Psoas muscle (tissue), 8 donors: ENCODE results near the gene LIMS1. TPM values are rescaled to one million over a fixed set of nuclear protein-coding genes. Genes with fewer than 3 reads are reported as not detected.
"Not testable (repeated sequence)": the region's sequence is repeated elsewhere in the genome, so short reads cannot be mapped to it uniquely, and the experiment has no call there.

Source experiments
- ATAC-seq, 4 donors: fragments of 200-7000 bp; cut with Tn5 transposase; one replicate each; pipeline ENCODE4 v1.9.1; 2020; ENCODE audit warnings: moderate library complexity in 3 of 4, mild to moderate bottlenecking in 2 of 4
- DNase-seq, 2 donors: peaks; one replicate each; pipeline ENCODE4 v3.0.0-alpha.2; 2020
- H3K27ac ChIP-seq: fragments of 200-600 bp; one replicate; pipeline ENCODE4 v1.8.0; 2022
- H3K27me3 ChIP-seq, 3 donors: fragments of 200-600 bp in 1 of 3; one replicate each; pipeline versions ENCODE4 v1.6.1 to v1.8.0; 2013 to 2022; ENCODE audit warnings: low read length in 2 of 3, mild to moderate bottlenecking in 2 of 3, moderate library complexity in 1 of 3; ENCODE audit not compliant: insufficient read depth in 3 of 3
- H3K36me3 ChIP-seq, 2 donors: fragments of 200-600 bp in 1 of 2; one replicate each; pipeline versions ENCODE4 v1.6.1 to v1.8.0; 2013 to 2022; ENCODE audit warnings: low read depth in 1 of 2, mild to moderate bottlenecking in 1 of 2, moderate library complexity in 1 of 2; ENCODE audit not compliant: insufficient read depth in 1 of 2
- H3K4me1 ChIP-seq: fragments of 200-600 bp; one replicate; pipeline ENCODE4 v1.8.0; 2022
- H3K4me3 ChIP-seq: fragments of 200-600 bp; one replicate; pipeline ENCODE4 v1.8.0; 2022; ENCODE audit warnings: mild to moderate bottlenecking
- H3K9me3 ChIP-seq: fragments of 200-600 bp; one replicate; pipeline ENCODE4 v1.8.0; 2022
- WGBS, 3 donors: extraction: QIAGEN DNeasy Blood & Tissue Kit; methylation state at CpG; one replicate each; pipeline versions ENCODE4 v1.1.6 to v1.1.7; 2013; 5-methylcytosine and 5-hydroxymethylcytosine counted together
- intact Hi-C, 2 donors: fragments of 100-400 bp; cut with DNase I; formaldehyde crosslinking; loops; one replicate each; pipeline versions ENCODE4 v1.11.0 to v1.14.2; 2022
- polyA plus RNA-seq, 3 donors: library from polyadenylated mRNA; stranded (reverse); fragments of 200-250 nt; gene quantifications; one replicate each; pipeline ENCODE4 v1.2.3, GENCODE V29; 2013
- total RNA-seq, 4 donors: library from RNA; stranded (reverse); fragmentation: NEBNext Ultra II Directional in 2 of 4; extraction: Animal tissue kit (Norgen Biotek cat#: 25700) in 2 of 4; gene quantifications; one replicate each; pipeline versions ENCODE4 v1.2.1 to v1.2.4, GENCODE V29; 2021 to 2023
- TF ChIP-seq, protein P1 (sequence below): fragments of 200-600 bp; IDR thresholded peaks from one replicate; pipeline ENCODE4 v1.8.0; 2022; ENCODE audit warnings: antibody characterized with exemption
- donor health status: healthy with polysubstance abuse.
- donor health status: DM: no; HTN: no; CAD: no; lungs with moderate emphysema.
- donor health status: Bipolar disorder and iron deficiency.
- donor health status: healthy.
- donor health status: DM: yes; HTN: yes; CAD: no.
- donor health status: DM: no; HTN: no; CAD: no.
- donor health status: DM: no; HTN: no; CAD: no.
- donor health status: DM: yes; HTN: yes; CAD: no.

Gene LIMS1
- total and polyA plus RNA-seq, 7 donors, result 50.5 to 287 (median 180) TPM

DNA sequence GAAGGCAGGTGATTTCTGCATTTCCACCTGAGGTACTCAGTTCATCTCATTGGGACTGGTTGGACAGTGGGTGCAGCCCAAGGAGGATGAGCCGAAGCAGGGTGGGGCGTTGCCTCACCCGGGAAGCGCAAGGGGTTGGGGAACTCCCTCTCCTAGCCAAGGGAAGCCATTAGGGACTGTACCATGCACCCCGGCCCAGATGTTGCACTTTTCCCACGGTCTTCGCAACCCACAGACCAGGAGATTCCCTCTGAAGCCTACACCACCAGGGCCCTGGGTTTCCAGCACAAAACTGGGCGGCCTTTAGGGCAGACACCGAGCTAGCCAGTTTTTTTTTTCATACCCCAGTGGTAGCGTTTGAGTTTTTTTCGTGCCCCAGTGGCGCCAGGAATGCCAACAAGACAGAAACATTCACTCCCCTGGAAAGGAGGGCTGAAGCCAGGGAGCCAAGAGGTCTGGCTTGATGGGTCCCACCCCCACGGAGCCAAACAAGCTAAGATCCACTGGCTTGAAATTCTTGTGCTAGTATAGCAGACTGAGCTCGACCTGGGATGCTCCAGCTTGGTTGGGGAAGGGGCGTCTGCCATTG is 109.1 kb downstream of the LIMS1 start:
- intact Hi-C loops, result no loop called here
- ATAC-seq, result no peak
- Histone ChIP-seq H3K27ac (no peak overlapping the region), H3K4me3 (no peak overlapping the region), H3K27me3 (no peaks in the 10 kb centered on the region), H3K9me3 (no peaks in the 10 kb centered on the region), H3K36me3 (no peaks in the 10 kb centered on the region), H3K4me1 (peaks cover 42% of the 10 kb centered on the region)
- 88 to 94% (median 93%) methylated on average over 15 of the region's 15 CpGs for WGBS, 3 donors
- DNase-seq, result no peak
- TF ChIP-seq, protein P1, sequence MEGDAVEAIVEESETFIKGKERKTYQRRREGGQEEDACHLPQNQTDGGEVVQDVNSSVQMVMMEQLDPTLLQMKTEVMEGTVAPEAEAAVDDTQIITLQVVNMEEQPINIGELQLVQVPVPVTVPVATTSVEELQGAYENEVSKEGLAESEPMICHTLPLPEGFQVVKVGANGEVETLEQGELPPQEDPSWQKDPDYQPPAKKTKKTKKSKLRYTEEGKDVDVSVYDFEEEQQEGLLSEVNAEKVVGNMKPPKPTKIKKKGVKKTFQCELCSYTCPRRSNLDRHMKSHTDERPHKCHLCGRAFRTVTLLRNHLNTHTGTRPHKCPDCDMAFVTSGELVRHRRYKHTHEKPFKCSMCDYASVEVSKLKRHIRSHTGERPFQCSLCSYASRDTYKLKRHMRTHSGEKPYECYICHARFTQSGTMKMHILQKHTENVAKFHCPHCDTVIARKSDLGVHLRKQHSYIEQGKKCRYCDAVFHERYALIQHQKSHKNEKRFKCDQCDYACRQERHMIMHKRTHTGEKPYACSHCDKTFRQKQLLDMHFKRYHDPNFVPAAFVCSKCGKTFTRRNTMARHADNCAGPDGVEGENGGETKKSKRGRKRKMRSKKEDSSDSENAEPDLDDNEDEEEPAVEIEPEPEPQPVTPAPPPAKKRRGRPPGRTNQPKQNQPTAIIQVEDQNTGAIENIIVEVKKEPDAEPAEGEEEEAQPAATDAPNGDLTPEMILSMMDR, result no peak

DNA sequence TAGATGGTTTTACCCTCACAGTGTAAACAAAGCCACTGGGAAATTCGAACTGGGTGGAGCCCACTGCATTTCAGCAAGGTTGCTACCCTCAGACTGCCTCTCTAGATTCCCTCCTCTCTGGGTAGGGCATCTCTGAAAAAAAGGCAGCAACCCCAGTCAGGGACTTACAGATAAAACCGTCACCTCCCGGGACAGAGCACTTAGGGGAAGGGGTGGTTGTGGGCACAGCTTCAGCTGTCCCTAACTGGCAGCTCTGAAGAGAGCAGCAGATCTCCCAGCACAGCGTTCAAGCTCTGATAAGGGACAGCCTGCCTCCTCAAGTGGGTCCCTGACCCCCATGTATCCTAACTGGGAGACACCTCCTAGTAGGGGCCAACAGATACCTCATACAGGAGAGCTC is 109.6 kb downstream of the LIMS1 start:
- intact Hi-C loops, H3K9me3 ChIP-seq, H3K27ac ChIP-seq, DNase-seq, H3K27me3 ChIP-seq, H3K36me3 ChIP-seq, H3K4me3 ChIP-seq, ATAC-seq: not testable (repeated sequence)
- WGBS, 3 donors, result 97 to 98% (median 98%) methylated on average over 4 of the region's 4 CpGs
- peaks cover 40% of the 10 kb centered on the region for H3K4me1 ChIP-seq

DNA sequence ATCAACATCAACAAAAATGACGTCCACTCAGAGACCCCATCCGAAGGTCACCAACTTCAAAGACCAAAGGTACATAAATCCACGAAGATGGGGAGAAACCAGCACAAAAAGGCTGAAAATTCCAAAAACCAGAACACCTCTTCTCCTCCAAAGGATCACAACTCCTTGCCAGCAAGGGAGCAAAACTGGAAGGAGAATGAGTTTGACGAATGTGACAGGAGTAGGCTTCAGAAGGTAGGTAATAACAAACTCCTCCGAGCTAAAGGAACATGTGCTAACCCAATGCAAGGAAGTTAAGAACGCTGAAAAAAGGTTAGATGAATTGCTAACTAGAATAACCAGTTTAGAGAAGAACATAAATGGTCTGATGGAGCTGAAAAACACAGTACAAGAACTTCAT is 110.2 kb downstream of the LIMS1 start:
- H3K36me3 ChIP-seq, DNase-seq, H3K9me3 ChIP-seq, intact Hi-C loops, H3K27me3 ChIP-seq, ATAC-seq, H3K4me3 ChIP-seq, H3K27ac ChIP-seq: not testable (repeated sequence)
- H3K4me1 ChIP-seq, result peaks cover 34% of the 10 kb centered on the region
- WGBS, 3 donors, result 94 to 99% (median 97%) methylated on average over 6 of the region's 6 CpGs

DNA sequence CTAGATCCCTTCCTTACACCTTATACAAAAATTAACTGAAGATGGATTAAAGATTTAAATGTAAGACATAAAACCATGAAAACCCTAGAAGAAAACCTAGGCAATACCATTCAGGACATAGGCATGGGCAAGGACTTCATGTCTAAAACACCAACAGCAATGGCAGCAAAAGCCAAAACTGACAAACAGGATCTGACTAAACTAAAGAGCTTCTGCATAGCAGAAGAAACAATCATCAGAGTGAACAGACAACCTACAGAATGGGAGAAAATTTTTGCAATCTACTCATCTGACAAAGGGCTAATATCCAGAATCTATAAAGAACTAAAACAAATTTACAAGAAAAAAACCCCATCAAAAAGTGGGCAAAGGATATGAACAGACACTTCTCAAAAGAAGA is 114.5 kb downstream of the LIMS1 start:
- H3K9me3 ChIP-seq, H3K36me3 ChIP-seq, intact Hi-C loops, H3K27me3 ChIP-seq, H3K4me3 ChIP-seq, DNase-seq, ATAC-seq, H3K4me1 ChIP-seq, H3K27ac ChIP-seq: not testable (repeated sequence)

- H3K27me3 ChIP-seq, H3K4me1 ChIP-seq, ATAC-seq, intact Hi-C loops, H3K9me3 ChIP-seq, H3K4me3 ChIP-seq, H3K36me3 ChIP-seq, H3K27ac ChIP-seq, DNase-seq: not testable (repeated sequence)
- 74 to 93% (median 82%) methylated on average over 8 of the region's 8 CpGs for WGBS, 3 donors
Measured at GRCh38 chr2:108650465-108650864, 116.2 kb downstream of the LIMS1 start.

- H3K36me3 ChIP-seq, intact Hi-C loops, H3K27me3 ChIP-seq, H3K4me3 ChIP-seq, ATAC-seq, DNase-seq, H3K9me3 ChIP-seq, H3K4me1 ChIP-seq: not testable (repeated sequence)
- peak overlapping the region; percentile 58 for H3K27ac ChIP-seq
- WGBS, 3 donors, result 18 to 57% (median 56%) methylated on average over 1 of the region's 2 CpGs
Measured at GRCh38 chr2:108651468-108651867, 117.2 kb downstream of the LIMS1 start.

DNA sequence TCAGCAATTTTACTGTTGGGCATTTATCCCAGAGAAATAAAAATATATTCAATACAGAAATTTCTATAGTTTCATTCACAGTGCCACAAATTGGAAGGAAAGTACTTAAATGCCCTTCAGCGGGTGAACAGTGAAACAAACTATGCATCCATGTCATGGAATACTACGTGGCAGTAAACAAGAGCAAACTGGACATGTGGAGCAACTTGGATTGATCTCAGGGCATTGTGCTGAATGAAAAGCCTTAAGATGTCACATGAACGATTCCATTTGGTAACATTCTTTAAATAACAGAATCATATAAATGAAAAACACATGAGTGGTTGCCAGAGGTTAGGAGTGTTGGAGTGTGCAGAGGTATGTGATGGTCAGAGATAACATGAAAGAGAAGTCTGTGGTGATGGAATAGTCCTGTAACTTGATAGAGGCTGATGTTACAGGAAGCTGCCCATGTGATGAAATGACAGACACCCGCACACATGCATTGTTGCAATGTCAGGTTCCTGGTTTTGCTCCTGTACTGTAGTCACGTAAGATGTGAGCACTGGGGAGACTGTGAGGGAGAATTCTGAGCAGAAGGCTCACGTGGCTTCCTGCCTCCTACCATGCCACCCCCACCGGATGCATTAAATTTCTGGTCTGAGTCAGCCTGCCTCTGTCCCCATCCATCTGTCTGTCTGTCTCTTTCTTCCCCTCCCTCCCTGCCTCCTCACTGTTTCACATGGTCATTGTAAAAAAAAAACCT is 118.1 kb downstream of the LIMS1 start:
- peak; percentile 75 to 84 (median 79) for ATAC-seq
- WGBS, 3 donors, result 36 to 44% (median 41%) methylated on average over 5 to 7 of the region's 7 CpGs
- H3K4me1 ChIP-seq, intact Hi-C loops, H3K27me3 ChIP-seq, H3K9me3 ChIP-seq, H3K4me3 ChIP-seq, H3K36me3 ChIP-seq: not testable (repeated sequence)
- peak in 1 of 2 donors; percentile 28 for DNase-seq
- peak overlapping the region; percentile 82 for H3K27ac ChIP-seq

DNA sequence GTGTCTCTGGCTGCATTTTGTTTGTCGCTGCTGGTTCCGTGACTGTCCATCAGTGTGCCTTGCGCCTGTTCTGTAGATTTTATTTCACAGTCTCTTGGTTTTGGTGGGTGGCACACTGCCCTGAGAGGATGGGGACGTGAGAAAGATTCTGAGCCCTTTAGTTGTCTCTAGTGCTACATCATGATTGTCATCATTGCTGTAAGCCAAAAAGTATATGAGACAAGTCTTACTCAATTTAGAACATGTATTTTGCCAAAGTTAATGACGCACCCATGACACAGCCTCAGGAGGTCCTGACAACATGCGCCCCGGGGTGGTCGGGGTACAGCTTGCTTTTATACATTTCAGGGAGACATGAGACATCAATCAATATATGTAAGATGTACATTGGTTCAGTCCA is 119.2 kb downstream of the LIMS1 start:
- WGBS, 3 donors, result 43 to 78% (median 63%) methylated on average over 1 to 3 of the region's 8 CpGs
- H3K4me1 ChIP-seq, DNase-seq, intact Hi-C loops, H3K27me3 ChIP-seq, H3K4me3 ChIP-seq, H3K36me3 ChIP-seq, H3K9me3 ChIP-seq: not testable (repeated sequence)
- H3K27ac ChIP-seq, result peak overlapping the region; percentile 88
- ATAC-seq, result peak in 3 of 4 donors; percentile 11 to 50 (median 40)

DNA sequence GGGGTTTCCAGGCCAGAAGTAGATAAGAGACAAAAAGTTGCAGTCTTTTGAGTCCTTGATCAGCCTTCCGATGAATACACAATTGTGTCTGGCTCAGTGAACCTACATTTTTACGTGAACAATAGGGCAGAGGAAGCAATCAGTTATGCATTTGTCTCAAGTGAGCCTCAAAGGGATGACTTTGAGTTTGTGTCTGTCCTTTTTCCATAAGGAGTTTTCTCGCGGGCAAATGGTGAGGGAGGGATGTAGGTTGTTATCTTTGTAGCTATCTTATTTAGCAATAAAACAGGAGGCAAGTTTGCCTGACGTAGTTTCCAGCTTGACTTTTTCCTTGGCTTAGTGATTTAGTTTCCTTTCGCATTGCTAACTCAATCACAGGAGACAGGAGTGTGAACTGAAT is 119.6 kb downstream of the LIMS1 start:
- H3K9me3 ChIP-seq, DNase-seq, H3K36me3 ChIP-seq, ATAC-seq, H3K27me3 ChIP-seq, intact Hi-C loops, H3K4me1 ChIP-seq: not testable (repeated sequence)
- Histone ChIP-seq H3K4me3 (peak overlapping the region; percentile 39), H3K27ac (peak overlapping the region; percentile 88)
- 31 to 39% (median 38%) methylated on average over 4 of the region's 6 CpGs for WGBS, 3 donors

DNA sequence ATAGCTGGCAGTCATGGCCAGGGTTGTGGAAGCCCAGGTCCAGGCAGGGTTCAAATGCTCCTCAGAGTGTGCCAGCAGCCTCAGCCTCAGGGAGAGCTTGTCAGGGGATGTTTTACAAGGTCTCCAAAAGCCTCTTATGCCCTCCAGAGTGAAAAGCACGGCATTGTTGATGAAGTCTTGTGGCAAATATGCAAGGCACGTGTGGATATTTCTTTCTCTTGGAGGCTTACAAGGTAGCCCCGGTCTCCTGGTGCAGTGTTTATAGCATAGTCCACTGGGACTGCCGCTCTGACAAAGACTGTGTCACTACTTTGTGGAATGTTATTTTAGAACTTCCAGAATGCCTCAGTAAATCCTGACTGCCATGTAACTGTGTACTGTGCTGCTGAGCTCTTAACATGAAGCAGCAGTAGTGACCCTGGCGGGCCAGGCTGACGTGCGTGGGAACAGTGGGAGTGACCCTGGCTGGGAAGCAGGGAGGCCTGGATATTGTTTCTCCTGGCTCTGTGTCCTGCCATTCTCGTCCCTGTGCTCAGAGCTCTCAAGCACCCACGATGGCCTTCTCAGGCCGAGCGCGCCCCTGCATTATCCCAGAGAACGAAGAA is 120.4 kb downstream of the LIMS1 start:
- DNase-seq (peak; percentile 82 to 90), ATAC-seq (peak; percentile 87 to 90 (median 88))
- H3K36me3 ChIP-seq, H3K4me1 ChIP-seq, intact Hi-C loops, H3K27me3 ChIP-seq, H3K9me3 ChIP-seq: not testable (repeated sequence)
- Histone ChIP-seq H3K27ac (peak overlapping the region; percentile 88), H3K4me3 (peak overlapping the region; percentile 55)
- 5 to 11% (median 8%) methylated on average over 3 to 9 of the region's 13 CpGs for WGBS, 3 donors
